Large intestine (tissue), 12 donors: ENCODE data around the gene PRR11. TPM values are rescaled to one million over a fixed set of nuclear protein-coding genes. Genes with fewer than 3 reads are reported as not detected.

ENCODE experiments used
- DNase-seq, 2 donors: peaks; one replicate each; pipeline versions ENCODE4 v3.0.0 to v3.0.0-alpha.2; 2013
- H3K27ac ChIP-seq: one replicate; pipeline ENCODE4 v1.5.1; 2013; ENCODE audit warnings: low read length
- H3K27me3 ChIP-seq: 2 replicates; pipeline ENCODE4 v1.6.1; 2013; ENCODE audit warnings: low read length; ENCODE audit not compliant: control insufficient read depth, insufficient read depth
- H3K36me3 ChIP-seq: 2 replicates; pipeline ENCODE4 v1.6.1; 2013; ENCODE audit warnings: low read length; ENCODE audit not compliant: control insufficient read depth, insufficient read depth
- H3K4me1 ChIP-seq: one replicate; pipeline ENCODE4 v1.6.1; 2013; ENCODE audit warnings: low read length; ENCODE audit not compliant: control insufficient read depth, insufficient read depth
- H3K4me3 ChIP-seq: one replicate; pipeline ENCODE4 v1.5.1; 2013; ENCODE audit warnings: low read length
- H3K9me3 ChIP-seq: one replicate; pipeline ENCODE4 v1.6.1; 2013; ENCODE audit warnings: mild to moderate bottlenecking, low read depth, low read length, moderate library complexity; ENCODE audit not compliant: control insufficient read depth
- WGBS: methylation state at CpG from one replicate; pipeline ENCODE4 v1.1.5; 2013; ENCODE audit warnings: low lambda C conversion rate; ENCODE audit not compliant: insufficient coverage; 5-methylcytosine and 5-hydroxymethylcytosine counted together
- long read RNA-seq, 11 donors: transcript quantifications; one replicate each; lab custom pipeline, GENCODE V29; 2026
- polyA plus RNA-seq: library from polyadenylated mRNA; unstranded; fragments of 120-200 nt; gene quantifications from one replicate; pipeline ENCODE4 v1.2.1, GENCODE V29; 2013

The PRR11 gene
- polyA plus RNA-seq, result 11.9 TPM
- long read RNA-seq, donor 1, partial matches to known transcripts, result 0 of 1 reads
- long read RNA-seq, donor 1, other reads (novel, unspliced or antisense), result 0 of 1 reads
- long read RNA-seq, donor 2, partial matches to known transcripts, result 0 of 1 reads
- long read RNA-seq, donor 2, other reads (novel, unspliced or antisense), result 0 of 1 reads
- long read RNA-seq, donor 3, result 0 reads
- long read RNA-seq, donor 4, result 0 reads
- long read RNA-seq, donor 5, result 0 reads
- long read RNA-seq, donor 6, result 0 reads
- long read RNA-seq, donor 7, partial matches to known transcripts, result 0 of 1 reads
- long read RNA-seq, donor 7, other reads (novel, unspliced or antisense), result 0 of 1 reads
- long read RNA-seq, donor 8, partial matches to known transcripts, result 0 of 1 reads
- long read RNA-seq, donor 8, other reads (novel, unspliced or antisense), result 0 of 1 reads
- long read RNA-seq, donor 9, result 0 reads
- long read RNA-seq, donor 10, partial matches to known transcripts, result 0 of 2 reads
- long read RNA-seq, donor 10, other reads (novel, unspliced or antisense), result 0 of 2 reads
- long read RNA-seq, donor 11, partial matches to known transcripts, result 0 of 1 reads
- long read RNA-seq, donor 11, other reads (novel, unspliced or antisense), result 0 of 1 reads

DNA sequence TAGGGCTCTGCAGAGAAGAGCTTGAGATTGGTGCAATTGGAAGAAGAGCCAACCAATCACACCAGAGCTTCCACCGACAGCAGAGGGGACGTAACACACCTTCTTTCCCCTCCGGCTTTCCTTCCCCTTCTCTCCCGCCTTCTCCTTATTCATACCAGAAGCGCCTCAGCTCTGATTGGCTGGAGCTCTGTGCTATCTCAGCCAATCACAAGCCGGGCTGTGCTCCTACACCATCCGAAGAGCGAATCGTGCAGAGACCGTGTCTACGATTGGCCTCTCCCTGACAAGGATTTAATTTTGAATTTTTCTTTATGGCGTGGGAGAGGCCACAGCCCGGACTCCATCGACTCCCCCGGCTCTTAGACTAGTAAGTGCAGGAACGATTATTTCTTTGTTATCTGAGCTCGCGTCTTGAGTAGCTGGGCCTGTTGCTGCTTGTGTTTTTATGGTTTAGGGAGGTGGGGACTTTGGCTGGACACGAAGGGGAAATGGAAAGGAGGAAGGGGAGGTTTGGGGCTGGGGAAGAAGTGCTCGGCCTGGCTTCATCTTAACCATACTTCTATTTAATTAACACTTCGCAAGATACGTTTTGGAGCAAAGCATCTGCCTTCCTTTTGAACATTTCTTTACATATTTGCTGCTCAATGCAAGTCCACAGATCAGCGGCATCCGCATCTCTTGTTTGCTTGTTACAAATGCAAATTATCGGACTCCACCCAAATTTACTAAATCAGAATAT is at the start of gene PRR11:
PRR11 (plus strand) TSS at position 308 of the 739 bp plus-strand sequence. CDS start 14,007 bp downstream, outside the sequence.
- WGBS, result 4% methylated on average over 3 of the region's 25 CpGs
- peak within 1 kb of the TSS; percentile 90 for H3K4me3 ChIP-seq
- H3K27me3 ChIP-seq, result no peaks in the 10 kb centered on the region
- no peaks in the 10 kb centered on the region for H3K4me1 ChIP-seq
- no peaks in the 10 kb centered on the region for H3K36me3 ChIP-seq
- no peaks in the 10 kb centered on the region for H3K9me3 ChIP-seq
- DNase-seq, result peak; percentile 99 to 100
- peak within 1 kb of the TSS; percentile 80 for H3K27ac ChIP-seq

- peak overlapping the region; percentile 91 for H3K4me3 ChIP-seq
- H3K36me3 ChIP-seq, result no peaks in the 10 kb centered on the region
- H3K9me3 ChIP-seq, result no peaks in the 10 kb centered on the region
- H3K27me3 ChIP-seq, result no peaks in the 10 kb centered on the region
- H3K27ac ChIP-seq, result peak overlapping the region; percentile 86
- no CpG with 5 or more reads among the region's 18 CpGs for WGBS
- H3K4me1 ChIP-seq, result no peaks in the 10 kb centered on the region
- DNase-seq, result peak; percentile 16 to 53
Measured at GRCh38 chr17:59105852-59106462, 49.6 kb upstream of the PRR11 start.

DNA sequence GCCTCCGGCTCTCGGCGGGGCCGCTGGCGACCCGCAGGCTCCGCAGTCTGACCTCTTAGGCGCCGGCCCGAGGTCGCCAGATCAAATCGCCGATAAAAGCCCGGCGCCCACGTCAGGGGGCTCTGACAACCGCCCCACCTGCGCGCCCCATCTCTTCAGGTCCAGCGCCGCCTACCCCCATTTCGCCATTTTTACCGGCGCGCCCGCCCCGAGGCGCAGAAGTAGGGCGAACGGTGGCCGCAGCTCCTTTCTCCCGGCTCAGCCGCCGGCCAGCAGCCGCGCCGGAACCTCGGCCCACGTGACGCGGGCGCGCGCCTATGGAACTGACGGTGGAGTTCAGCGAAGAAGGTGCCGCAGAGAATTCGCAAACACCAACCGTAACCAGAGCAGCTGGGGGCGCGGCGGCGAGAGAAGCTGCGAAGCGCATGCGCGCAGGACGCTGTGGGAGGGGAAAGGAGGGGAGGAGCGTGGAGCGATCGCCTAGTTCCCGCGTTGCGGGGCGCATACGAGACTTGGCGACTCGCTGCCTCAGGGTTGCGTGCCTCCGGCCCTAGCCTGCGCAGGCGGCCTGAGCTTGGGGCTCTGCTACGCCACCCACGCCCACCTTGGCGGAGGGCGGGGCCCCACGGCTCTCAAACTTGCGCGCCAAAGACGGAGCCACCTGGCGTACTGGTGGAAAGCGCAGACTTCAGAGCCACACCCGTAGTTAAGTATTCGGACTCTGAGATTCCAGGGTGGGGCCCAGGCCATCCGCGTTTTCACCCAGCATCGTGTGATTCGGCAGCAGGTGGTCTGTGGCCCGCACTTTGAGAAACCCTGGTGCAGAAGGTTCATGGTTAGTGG is 48.9 kb upstream of the PRR11 start, which contains the start of gene TRIM37:
TRIM37 (minus strand) TSS at position 418 of the 843 bp plus-strand sequence. CDS start 419 bp downstream, outside the sequence.
- Histone ChIP-seq H3K4me3 (peak within 1 kb of the TSS; percentile 91), H3K4me1 (no peaks in the 10 kb centered on the region), H3K36me3 (no peaks in the 10 kb centered on the region), H3K27ac (peak within 1 kb of the TSS; percentile 86), H3K9me3 (no peaks in the 10 kb centered on the region), H3K27me3 (no peaks in the 10 kb centered on the region)
- DNase-seq, result peak; percentile 99 to 100
- WGBS, result no CpG with 5 or more reads among the region's 89 CpGs

DNA sequence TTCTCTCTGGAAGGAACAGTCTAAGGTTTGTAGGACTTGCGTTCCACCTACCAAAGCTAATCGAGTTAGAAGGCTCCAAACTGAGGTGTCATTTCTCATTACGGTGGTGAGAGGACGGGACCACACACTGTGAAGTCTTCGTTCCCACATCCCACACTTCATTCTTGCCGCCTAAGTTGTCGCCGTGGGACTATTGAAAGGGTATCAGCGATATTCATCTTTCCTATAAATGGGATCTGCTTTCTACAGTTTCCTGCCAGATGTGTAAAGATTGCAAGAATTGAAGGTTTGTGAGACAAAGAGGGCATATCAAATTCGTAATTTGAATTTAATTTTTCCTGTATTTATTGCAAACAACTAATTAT is 48.3 kb upstream of the PRR11 start:
- Histone ChIP-seq H3K27me3 (no peaks in the 10 kb centered on the region), H3K4me3 (peak overlapping the region; percentile 91), H3K4me1 (no peaks in the 10 kb centered on the region), H3K9me3 (no peaks in the 10 kb centered on the region), H3K27ac (peak overlapping the region; percentile 86), H3K36me3 (no peaks in the 10 kb centered on the region)
- peak in 1 of 2 donors; percentile 5 for DNase-seq
- 10% methylated on average over 3 of the region's 10 CpGs for WGBS

DNA sequence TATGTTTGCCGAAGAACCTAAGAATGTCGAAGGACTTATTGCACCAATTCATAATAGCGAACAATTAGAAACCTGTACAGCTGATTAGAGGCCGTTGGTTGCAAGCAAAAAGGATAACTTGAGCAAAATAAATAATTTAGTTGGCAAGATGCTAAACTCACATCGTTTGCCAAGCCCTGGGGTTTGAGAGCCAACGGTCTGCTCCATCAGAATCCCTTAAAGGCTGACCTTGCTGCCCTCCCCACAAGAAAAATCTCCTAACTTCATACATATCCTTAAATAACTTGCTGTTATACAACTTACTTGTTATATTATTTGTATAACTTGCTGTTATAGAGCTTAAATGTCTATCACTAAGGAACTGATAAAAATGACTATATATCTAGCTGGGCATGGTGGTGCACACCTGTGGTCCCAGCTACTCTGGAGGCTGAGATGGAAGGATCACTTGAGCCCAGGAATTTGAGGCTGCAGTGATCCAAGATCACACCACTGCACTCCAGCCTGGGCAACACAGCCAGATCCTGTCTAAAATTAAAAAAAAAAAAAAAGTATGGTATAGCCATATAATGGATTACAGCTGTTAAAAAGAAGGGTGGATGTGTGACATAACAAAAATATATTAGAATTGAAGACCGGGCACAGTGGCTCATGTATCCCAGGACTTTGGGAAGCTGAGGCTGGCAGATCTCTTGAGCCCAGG is 47.0 kb upstream of the PRR11 start:
- Histone ChIP-seq H3K27ac (no peak overlapping the region), H3K36me3 (no peaks in the 10 kb centered on the region), H3K27me3 (no peaks in the 10 kb centered on the region), H3K9me3 (no peaks in the 10 kb centered on the region), H3K4me3 (no peak overlapping the region), H3K4me1 (no peaks in the 10 kb centered on the region)
- no CpG with 5 or more reads among the region's 7 CpGs for WGBS
- DNase-seq, result no peak

DNA sequence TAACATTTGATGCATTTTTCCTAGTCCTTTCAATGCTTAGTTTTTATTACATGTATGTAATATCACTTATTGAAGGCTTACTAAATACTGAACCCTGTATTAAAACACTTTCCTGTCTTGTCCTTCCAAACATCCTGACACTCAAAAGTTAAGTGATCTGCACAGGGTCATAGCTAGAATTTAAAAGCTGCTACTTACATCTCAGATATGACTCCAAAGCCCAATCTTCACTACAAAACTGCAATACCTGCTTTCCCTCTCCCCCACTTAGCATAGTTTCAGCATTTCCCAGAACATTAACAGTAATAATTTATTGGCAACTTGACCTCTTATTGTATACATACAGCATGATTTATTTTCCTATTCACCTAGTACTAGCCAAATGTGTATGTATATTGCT is 44.6 kb upstream of the PRR11 start:
- Histone ChIP-seq H3K9me3 (no peaks in the 10 kb centered on the region), H3K4me3 (no peak overlapping the region), H3K27ac (no peak overlapping the region), H3K36me3 (no peaks in the 10 kb centered on the region), H3K27me3 (no peaks in the 10 kb centered on the region), H3K4me1 (no peaks in the 10 kb centered on the region)
- DNase-seq, result no peak

DNA sequence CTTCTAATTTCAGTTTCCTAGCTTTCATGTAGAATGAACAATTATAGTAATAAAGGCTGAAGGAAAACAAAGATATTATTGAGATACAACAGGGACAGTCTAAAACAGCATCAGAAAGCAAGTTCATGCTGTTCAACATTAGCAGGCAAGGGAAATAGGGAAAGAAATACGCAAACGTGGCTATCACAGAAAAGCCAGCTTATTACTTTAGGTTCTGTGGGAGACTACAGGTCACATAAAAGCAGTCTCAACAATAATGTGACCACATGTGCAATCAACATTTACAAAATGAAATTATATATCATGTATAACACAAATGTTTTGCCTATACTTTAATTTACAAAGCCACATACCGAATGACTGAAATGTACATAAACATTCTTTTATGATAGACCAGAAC is 44.0 kb upstream of the PRR11 start:
- H3K9me3 ChIP-seq, result no peaks in the 10 kb centered on the region
- no peak overlapping the region for H3K27ac ChIP-seq
- no peaks in the 10 kb centered on the region for H3K4me1 ChIP-seq
- DNase-seq, result no peak
- H3K27me3 ChIP-seq, result no peaks in the 10 kb centered on the region
- no peak overlapping the region for H3K4me3 ChIP-seq
- WGBS, result 81% methylated on average over 3 of the region's 3 CpGs
- H3K36me3 ChIP-seq, result no peaks in the 10 kb centered on the region

- Histone ChIP-seq H3K4me3 (no peak overlapping the region), H3K27ac (no peak overlapping the region), H3K27me3 (no peaks in the 10 kb centered on the region), H3K4me1 (no peaks in the 10 kb centered on the region), H3K36me3 (peaks cover 2% of the 10 kb centered on the region), H3K9me3 (no peaks in the 10 kb centered on the region)
- DNase-seq, result no peak
- 100% methylated on average over 6 of the region's 9 CpGs for WGBS
Measured at GRCh38 chr17:59115474-59115873, 40.1 kb upstream of the PRR11 start.

GRCh38 chr17:59121901-59122480 is 33.6 kb upstream of the PRR11 start:
- DNase-seq, result no peak
- Histone ChIP-seq H3K27ac (no peak overlapping the region), H3K9me3 (no peaks in the 10 kb centered on the region), H3K4me1 (no peaks in the 10 kb centered on the region), H3K36me3 (peaks cover 5% of the 10 kb centered on the region), H3K4me3 (no peak overlapping the region), H3K27me3 (no peaks in the 10 kb centered on the region)
- 100% methylated on average over 1 of the region's 9 CpGs for WGBS
